KMS-11 (cell line): ENCODE data around the gene SCN4A.

ENCODE experiments used
- H2AFZ ChIP-seq: fragments of 200-600 bp; sonication (generic); 2 replicates; pipeline ENCODE4 v1.6.1; 2016; ENCODE audit warnings: antibody characterized with exemption, mixed run types, low read depth
- H3K27ac ChIP-seq: fragments of 200-600 bp; sonication (generic); 2 replicates; pipeline ENCODE4 v1.6.1; 2016; ENCODE audit warnings: mild to moderate bottlenecking, mixed run types
- H3K27me3 ChIP-seq: fragments of 200-600 bp; sonication (generic); 2 replicates; pipeline ENCODE4 v1.6.1; 2017; ENCODE audit warnings: mild to moderate bottlenecking, low read depth, mixed run types, moderate library complexity; ENCODE audit not compliant: insufficient read depth
- H3K36me3 ChIP-seq: fragments of 200-600 bp; sonication (generic); 2 replicates; pipeline ENCODE4 v1.6.1; 2017; ENCODE audit warnings: mild to moderate bottlenecking, mixed run types; ENCODE audit not compliant: insufficient read depth
- H3K4me1 ChIP-seq: fragments of 200-600 bp; sonication (generic); 2 replicates; pipeline ENCODE4 v1.6.1; 2016; ENCODE audit warnings: mild to moderate bottlenecking, low read depth, mixed run types; ENCODE audit not compliant: poor library complexity, severe bottlenecking
- H3K4me2 ChIP-seq: fragments of 200-600 bp; sonication (generic); 2 replicates; pipeline ENCODE4 v1.7.0; 2016; ENCODE audit warnings: mild to moderate bottlenecking, mixed run types
- H3K4me3 ChIP-seq: fragments of 200-600 bp; sonication (generic); IDR thresholded peaks from 2 replicates; pipeline ENCODE4 v1.6.1; 2017; ENCODE audit warnings: low read depth, low read length, mixed read lengths; ENCODE audit not compliant: insufficient read depth
- H3K79me2 ChIP-seq: fragments of 200-600 bp; sonication (generic); 2 replicates; pipeline ENCODE4 v1.6.1; 2016; ENCODE audit warnings: low read depth, mixed run types; ENCODE audit not compliant: insufficient read depth
- H3K9ac ChIP-seq: fragments of 200-600 bp; sonication (generic); 2 replicates; pipeline ENCODE4 v1.6.1; 2016; ENCODE audit warnings: mild to moderate bottlenecking, mixed run types
- H4K20me1 ChIP-seq: fragments of 200-600 bp; sonication (generic); 2 replicates; pipeline ENCODE4 v1.6.1; 2016; ENCODE audit warnings: mild to moderate bottlenecking, mixed run types; ENCODE audit not compliant: insufficient read depth
- TF ChIP-seq, protein P1 (sequence below): fragments of 200-600 bp; sonication (generic); conservative IDR thresholded peaks from 2 replicates; pipeline ENCODE4 v1.6.1; 2017; ENCODE audit warnings: low read depth, mild to moderate bottlenecking, antibody characterized with exemption, low read length, moderate library complexity, mixed read lengths

Gene SCN4A

DNA sequence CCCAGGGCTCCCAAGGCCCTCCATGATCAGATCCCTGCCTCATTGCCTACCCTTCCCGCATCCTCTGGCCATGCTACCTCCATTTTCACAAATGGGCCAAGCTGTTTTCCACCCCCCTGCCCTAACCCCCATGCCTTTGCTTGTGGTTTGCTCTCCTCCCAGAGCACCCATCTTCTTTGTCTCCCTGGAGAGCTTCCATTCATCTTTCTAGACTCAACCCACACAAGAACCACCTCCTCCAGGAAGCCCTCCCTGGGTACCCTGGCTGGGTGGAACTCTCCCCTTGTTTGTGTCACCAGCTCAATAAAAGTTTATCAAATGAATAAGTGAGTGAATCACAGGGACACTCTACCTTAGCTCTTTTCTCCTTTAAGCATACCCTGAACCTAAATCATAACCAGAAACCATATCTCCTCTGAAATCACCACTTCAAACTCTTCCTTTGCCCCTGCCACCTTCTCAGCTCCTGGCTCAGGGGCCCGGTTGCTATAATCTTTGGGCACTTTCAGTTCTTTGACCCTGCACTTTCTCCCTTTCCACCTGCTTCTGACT lies 2.9 kb upstream of the SCN4A start:
- no peaks in the 10 kb centered on the region for H3K36me3 ChIP-seq
- H3K27me3 ChIP-seq: no peaks in the 10 kb centered on the region; the same call in 1 of the 2 replicates
- H3K27ac ChIP-seq: no peak overlapping the region
- H4K20me1 ChIP-seq: no peaks in the 10 kb centered on the region
- H3K4me2 ChIP-seq: no peak overlapping the region
- no peak overlapping the region for H3K9ac ChIP-seq
- no peak overlapping the region for H2AFZ ChIP-seq
- H3K4me1 ChIP-seq: no peaks in the 10 kb centered on the region
- H3K4me3 ChIP-seq: no peak overlapping the region
- TF ChIP-seq, protein P1, sequence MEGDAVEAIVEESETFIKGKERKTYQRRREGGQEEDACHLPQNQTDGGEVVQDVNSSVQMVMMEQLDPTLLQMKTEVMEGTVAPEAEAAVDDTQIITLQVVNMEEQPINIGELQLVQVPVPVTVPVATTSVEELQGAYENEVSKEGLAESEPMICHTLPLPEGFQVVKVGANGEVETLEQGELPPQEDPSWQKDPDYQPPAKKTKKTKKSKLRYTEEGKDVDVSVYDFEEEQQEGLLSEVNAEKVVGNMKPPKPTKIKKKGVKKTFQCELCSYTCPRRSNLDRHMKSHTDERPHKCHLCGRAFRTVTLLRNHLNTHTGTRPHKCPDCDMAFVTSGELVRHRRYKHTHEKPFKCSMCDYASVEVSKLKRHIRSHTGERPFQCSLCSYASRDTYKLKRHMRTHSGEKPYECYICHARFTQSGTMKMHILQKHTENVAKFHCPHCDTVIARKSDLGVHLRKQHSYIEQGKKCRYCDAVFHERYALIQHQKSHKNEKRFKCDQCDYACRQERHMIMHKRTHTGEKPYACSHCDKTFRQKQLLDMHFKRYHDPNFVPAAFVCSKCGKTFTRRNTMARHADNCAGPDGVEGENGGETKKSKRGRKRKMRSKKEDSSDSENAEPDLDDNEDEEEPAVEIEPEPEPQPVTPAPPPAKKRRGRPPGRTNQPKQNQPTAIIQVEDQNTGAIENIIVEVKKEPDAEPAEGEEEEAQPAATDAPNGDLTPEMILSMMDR: no peak
- no peaks in the 10 kb centered on the region for H3K79me2 ChIP-seq

DNA sequence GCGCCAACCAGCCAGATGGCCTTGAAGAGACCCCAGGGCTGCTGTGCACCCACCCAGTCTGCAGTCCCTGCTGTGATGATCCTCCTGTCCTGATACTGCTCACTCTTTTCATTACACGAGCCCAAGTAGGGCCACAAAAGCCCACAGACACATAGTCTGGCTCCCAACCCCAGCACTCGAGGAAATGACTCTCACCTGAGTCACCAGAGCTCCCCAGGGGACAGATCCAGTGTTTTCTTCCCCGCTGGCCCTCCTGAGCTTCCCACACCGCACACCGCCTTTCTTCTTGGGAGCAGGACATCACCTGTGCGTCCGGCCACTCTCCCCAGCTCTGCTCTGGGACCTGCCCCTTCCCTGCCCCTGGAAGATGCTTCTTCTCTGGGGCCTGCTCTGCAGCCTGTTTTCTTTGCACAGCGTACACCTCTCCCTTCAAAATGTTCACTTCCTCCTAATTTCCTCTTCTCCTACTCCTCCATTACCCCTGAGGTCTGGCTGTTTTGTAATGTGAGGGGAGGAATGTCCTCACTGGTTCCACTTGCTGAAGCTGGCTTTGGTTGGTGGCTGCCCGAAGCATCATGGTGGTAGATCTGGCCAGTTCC lies 2.0 kb upstream of the SCN4A start:
- Histone ChIP-seq H3K4me2 (no peak overlapping the region), H3K79me2 (no peaks in the 10 kb centered on the region), H3K27ac (no peak overlapping the region), H2AFZ (no peak overlapping the region), H3K4me3 (no peak overlapping the region), H3K9ac (no peak overlapping the region), H3K36me3 (no peaks in the 10 kb centered on the region), H3K4me1 (no peaks in the 10 kb centered on the region), H3K27me3 (no peaks in the 10 kb centered on the region; the same call in 1 of the 2 replicates), H4K20me1 (no peaks in the 10 kb centered on the region)
- TF ChIP-seq, protein P1: no peak

DNA sequence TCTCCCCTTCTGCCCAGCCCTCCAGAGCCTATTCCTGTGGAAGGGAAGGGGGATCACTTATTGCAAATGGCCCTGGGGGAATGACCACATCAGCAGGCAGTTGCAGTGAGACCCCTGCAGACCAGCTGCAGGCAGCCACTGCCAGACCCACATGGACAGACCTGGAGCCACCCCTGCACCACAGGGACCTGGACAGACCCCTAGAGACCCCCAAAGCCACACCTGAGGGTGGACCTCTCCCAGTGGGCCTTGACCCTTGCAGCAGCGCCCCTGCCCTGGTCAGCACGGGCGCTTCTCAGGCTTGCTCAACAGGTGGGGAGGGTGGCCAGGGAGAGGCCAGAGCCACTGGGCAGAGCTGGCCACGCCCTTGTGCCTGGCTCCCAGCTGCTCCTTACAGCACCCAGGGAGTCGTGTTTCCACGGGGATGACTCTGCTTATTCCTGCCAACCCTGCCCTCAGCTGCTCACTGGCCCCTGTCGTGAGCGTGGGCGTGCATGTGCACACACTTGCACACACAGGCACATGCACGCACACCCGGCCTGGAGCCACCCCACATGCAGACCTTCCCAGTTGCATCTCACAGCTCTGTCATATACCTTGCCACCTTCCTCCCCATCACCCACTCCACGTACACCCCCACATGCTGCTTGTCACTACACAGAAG lies 1.3 kb upstream of the SCN4A start:
- no peaks in the 10 kb centered on the region; the same call in 1 of the 2 replicates for H3K27me3 ChIP-seq
- no peak overlapping the region for H3K27ac ChIP-seq
- no peak overlapping the region for H3K9ac ChIP-seq
- H3K4me1 ChIP-seq: no peaks in the 10 kb centered on the region
- no peak overlapping the region for H3K4me2 ChIP-seq
- TF ChIP-seq, protein P1: no peak
- H3K4me3 ChIP-seq: no peak overlapping the region
- H2AFZ ChIP-seq: no peak overlapping the region
- H4K20me1 ChIP-seq: no peaks in the 10 kb centered on the region
- H3K36me3 ChIP-seq: no peaks in the 10 kb centered on the region
- no peaks in the 10 kb centered on the region for H3K79me2 ChIP-seq

DNA sequence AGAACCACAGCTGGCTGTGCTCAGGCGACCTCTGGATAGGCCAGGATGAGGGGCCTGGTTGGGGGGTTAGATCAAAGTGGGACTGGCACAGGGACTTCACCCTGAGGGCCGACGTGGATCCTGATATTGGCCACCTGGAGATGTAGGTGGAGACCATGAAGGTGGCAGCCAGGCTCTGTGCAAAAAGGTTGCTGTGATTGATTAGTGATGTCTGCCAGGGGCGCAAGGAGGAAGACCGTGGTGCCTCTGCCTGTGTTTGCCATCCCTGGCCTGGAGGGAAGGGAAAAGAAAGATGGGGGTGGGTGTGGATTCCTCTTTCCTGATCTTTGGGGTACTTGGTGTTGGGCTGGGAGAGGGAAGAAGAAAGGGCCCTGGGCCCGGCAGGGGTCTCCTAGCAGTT lies 529 bp upstream of the SCN4A start:
- H3K9ac ChIP-seq: no peak overlapping the region
- H3K27ac ChIP-seq: no peak overlapping the region
- no peak overlapping the region for H2AFZ ChIP-seq
- H3K4me1 ChIP-seq: no peaks in the 10 kb centered on the region
- no peak overlapping the region for H3K4me2 ChIP-seq
- H3K79me2 ChIP-seq: no peaks in the 10 kb centered on the region
- TF ChIP-seq, protein P1: no peak
- no peak overlapping the region for H3K4me3 ChIP-seq
- no peaks in the 10 kb centered on the region; the same call in 1 of the 2 replicates for H3K27me3 ChIP-seq
- no peaks in the 10 kb centered on the region for H4K20me1 ChIP-seq
- no peaks in the 10 kb centered on the region for H3K36me3 ChIP-seq
